ENCODE results near the gene FOXS1. TPM values are rescaled to one million over a fixed set of nuclear protein-coding genes. Genes with fewer than 3 reads are reported as not detected.

Gene FOXS1
- total and polyA plus RNA-seq, 2 donors from 2014 or later: 2.1 to 9.8 TPM

- H3K4me3 ChIP-seq (ENCODE audit: low read length in 3 of 3): no peak overlapping the region
- TF ChIP-seq CTCF (IDR thresholded peaks at IDR 0.05; ENCODE audit: borderline replicate concordance, extremely low read depth, insufficient read depth): no peak
- intact Hi-C loops (cut with DNase I): no loop called here
- H3K9me3 ChIP-seq (ENCODE audit: control insufficient read depth in 2 of 3, insufficient read depth in 1 of 3, low read length in 3 of 3): no peaks in the 10 kb centered on the region
- H3K9ac ChIP-seq (ENCODE audit: low read length in 3 of 3): no peak overlapping the region
- H3K36me3 ChIP-seq (ENCODE audit: control insufficient read depth in 2 of 3, insufficient read depth in 3 of 3, low read length in 3 of 3): no peaks in the 10 kb centered on the region
- H3K27ac ChIP-seq (ENCODE audit: low read depth in 2 of 2, low read length in 2 of 2): no peak overlapping the region
- no peak for DNase-seq
- H3K27me3 ChIP-seq (ENCODE audit: control insufficient read depth, insufficient read depth, low read length): no peaks in the 10 kb centered on the region
- FAIRE-seq: no peak
- H3K4me1 ChIP-seq (ENCODE audit: control insufficient read depth in 2 of 3, insufficient read depth in 2 of 3, low read depth in 1 of 3, low read length in 3 of 3): no peaks in the 10 kb centered on the region
These were observed 27.0 kb downstream of the FOXS1 start for GRCh38 chr20:31818376-31818908.

GRCh38 chr20:31817461-31817860 lies 27.9 kb downstream of the FOXS1 start:
- H3K27ac ChIP-seq (ENCODE audit: low read depth in 2 of 2, low read length in 2 of 2): no peak overlapping the region
- H3K9ac ChIP-seq (ENCODE audit: low read length in 3 of 3): no peak overlapping the region
- no peak overlapping the region for H3K4me3 ChIP-seq (ENCODE audit: low read length in 3 of 3)
- H3K36me3 ChIP-seq (ENCODE audit: control insufficient read depth in 2 of 3, insufficient read depth in 3 of 3, low read length in 3 of 3): no peaks in the 10 kb centered on the region
- intact Hi-C loops (cut with DNase I): no loop called here
- no peaks in the 10 kb centered on the region for H3K9me3 ChIP-seq (ENCODE audit: control insufficient read depth in 2 of 3, insufficient read depth in 1 of 3, low read length in 3 of 3)
- DNase-seq (no peak), FAIRE-seq (no peak)
- H3K27me3 ChIP-seq (ENCODE audit: control insufficient read depth, insufficient read depth, low read length): no peaks in the 10 kb centered on the region
- TF ChIP-seq CTCF (IDR thresholded peaks at IDR 0.05; ENCODE audit: borderline replicate concordance, extremely low read depth, insufficient read depth): no peak
- peaks cover 0 to 2% (median 0%) of the 10 kb centered on the region in 3 donors for H3K4me1 ChIP-seq (ENCODE audit: control insufficient read depth in 2 of 3, insufficient read depth in 2 of 3, low read depth in 1 of 3, low read length in 3 of 3)

- intact Hi-C loops (cut with DNase I): no loop called here
- TF ChIP-seq CTCF (IDR thresholded peaks at IDR 0.05; ENCODE audit: borderline replicate concordance, extremely low read depth, insufficient read depth): no peak
- Histone ChIP-seq H3K36me3 (ENCODE audit: control insufficient read depth in 2 of 3, insufficient read depth in 3 of 3, low read length in 3 of 3) (no peaks in the 10 kb centered on the region), H3K27me3 (ENCODE audit: control insufficient read depth, insufficient read depth, low read length) (no peaks in the 10 kb centered on the region), H3K27ac (ENCODE audit: low read depth in 2 of 2, low read length in 2 of 2) (no peak overlapping the region), H3K4me3 (ENCODE audit: low read length in 3 of 3) (no peak overlapping the region), H3K4me1 (ENCODE audit: control insufficient read depth in 2 of 3, insufficient read depth in 2 of 3, low read depth in 1 of 3, low read length in 3 of 3) (peaks cover 0 to 9% (median 0%) of the 10 kb centered on the region in 3 donors), H3K9me3 (ENCODE audit: control insufficient read depth in 2 of 3, insufficient read depth in 1 of 3, low read length in 3 of 3) (no peaks in the 10 kb centered on the region), H3K9ac (ENCODE audit: low read length in 3 of 3) (no peak overlapping the region)
- FAIRE-seq: no peak
- DNase-seq: no peak
These were observed 29.2 kb downstream of the FOXS1 start for GRCh38 chr20:31816221-31816620.
